Measurements from ENCODE around the gene TRIM8.

TRIM8 gene

DNA sequence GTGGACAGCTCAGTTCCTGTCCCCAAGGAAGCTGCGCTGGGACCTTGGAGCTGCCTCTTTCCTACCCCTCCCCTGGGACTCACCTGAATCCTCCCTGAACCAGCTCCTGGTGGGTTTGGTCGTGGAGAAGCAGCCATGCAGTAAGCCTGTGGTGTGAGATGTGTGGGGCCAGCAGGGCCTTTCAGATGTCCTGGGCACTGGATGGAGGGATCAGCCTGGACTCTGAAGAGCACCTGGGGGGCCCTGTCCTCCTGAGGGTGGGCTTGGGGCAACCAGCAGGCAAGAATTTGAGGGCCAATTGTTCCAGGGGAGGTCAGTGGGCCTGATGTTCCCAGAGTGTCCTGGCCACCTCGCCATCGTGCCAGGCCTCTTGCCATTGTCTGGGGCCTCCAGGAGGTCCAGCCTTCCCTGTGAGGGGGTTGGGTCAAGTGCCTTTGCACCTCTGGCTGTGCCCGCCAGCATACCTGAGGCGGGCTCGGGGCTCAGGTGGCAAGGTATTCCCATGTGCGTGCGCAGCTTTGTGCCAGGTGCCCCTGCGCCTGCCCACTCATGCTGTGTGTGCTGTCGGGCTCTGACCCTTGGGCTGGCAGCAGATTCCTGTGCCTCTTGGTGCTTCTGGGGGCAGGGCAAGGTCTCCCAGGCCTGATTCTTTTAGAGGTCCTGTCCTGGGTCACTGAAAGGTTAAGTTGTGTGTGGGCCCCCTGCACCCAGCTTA is 7.3 kb downstream of the TRIM8 start:
- no peak for DNase-seq (ENCODE audit: insufficient read length, low spot score)
- TF ChIP-seq, protein P1, sequence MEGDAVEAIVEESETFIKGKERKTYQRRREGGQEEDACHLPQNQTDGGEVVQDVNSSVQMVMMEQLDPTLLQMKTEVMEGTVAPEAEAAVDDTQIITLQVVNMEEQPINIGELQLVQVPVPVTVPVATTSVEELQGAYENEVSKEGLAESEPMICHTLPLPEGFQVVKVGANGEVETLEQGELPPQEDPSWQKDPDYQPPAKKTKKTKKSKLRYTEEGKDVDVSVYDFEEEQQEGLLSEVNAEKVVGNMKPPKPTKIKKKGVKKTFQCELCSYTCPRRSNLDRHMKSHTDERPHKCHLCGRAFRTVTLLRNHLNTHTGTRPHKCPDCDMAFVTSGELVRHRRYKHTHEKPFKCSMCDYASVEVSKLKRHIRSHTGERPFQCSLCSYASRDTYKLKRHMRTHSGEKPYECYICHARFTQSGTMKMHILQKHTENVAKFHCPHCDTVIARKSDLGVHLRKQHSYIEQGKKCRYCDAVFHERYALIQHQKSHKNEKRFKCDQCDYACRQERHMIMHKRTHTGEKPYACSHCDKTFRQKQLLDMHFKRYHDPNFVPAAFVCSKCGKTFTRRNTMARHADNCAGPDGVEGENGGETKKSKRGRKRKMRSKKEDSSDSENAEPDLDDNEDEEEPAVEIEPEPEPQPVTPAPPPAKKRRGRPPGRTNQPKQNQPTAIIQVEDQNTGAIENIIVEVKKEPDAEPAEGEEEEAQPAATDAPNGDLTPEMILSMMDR (IDR thresholded peaks at IDR 0.05; ENCODE audit: insufficient read depth, missing control alignments), result no peak
- FAIRE-seq, result no peak

DNA sequence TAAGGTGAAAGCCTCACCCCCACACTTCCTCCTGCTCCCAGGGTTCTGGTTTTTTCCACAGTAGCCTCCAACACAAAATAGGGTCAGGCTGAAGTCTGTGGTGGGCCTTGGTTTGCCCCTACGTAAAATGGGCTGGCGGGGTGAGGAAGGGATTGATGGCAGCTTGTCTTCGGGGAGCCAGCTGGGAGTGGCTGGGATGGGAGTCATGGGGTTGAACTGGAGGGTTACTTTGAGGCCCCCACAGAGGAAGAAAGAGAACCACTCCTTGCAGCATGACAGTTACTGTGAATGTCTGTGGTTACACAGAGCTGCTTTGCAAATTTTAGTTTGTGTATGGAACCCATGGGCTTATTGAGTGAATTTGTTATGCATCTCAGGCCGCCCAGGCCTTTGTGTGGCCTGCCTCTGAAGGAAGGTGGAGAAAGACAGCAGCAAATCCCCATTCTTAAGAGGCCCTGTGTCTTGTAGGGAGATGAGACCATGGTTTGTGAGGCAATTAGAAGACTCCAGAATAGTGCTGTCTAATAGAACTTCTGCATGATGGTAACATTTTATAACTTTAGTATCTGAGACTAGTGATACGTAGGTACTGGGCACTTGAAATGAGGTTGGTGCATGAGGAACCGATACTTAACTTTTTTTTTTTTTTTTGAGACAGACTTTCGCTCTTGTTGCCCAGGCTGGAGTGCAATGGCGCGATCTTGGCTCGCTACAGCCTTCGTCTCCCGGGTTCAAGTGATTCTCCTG is 8.1 kb downstream of the TRIM8 start:
- FAIRE-seq, result no peak
- TF ChIP-seq, protein P1 (IDR thresholded peaks at IDR 0.05; ENCODE audit: insufficient read depth, missing control alignments), result no peak
- no peak for DNase-seq (ENCODE audit: insufficient read length, low spot score)

DNA sequence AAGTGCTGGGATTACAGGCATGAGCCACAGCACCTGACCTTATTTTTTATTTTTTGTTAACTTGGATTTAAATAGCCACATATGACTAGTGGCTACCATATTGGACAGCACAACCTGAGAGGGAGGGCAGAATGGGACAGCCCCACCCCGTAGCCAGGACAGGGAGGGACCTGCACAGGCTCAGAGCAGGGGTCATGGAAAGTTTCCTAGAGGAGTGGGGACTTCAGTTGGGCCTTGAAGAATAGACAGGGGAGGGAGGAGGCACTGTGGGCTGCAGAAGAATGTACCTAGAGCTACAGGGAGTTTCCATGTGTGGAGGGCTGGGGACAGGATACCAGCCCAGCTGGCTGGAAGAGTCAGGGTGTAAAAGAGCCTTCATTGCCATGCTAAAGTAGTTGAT is 8.8 kb downstream of the TRIM8 start:
- DNase-seq (ENCODE audit: insufficient read length, low spot score) (no peak), FAIRE-seq (no peak)
- TF ChIP-seq, protein P1 (IDR thresholded peaks at IDR 0.05; ENCODE audit: insufficient read depth, missing control alignments), result no peak

DNA sequence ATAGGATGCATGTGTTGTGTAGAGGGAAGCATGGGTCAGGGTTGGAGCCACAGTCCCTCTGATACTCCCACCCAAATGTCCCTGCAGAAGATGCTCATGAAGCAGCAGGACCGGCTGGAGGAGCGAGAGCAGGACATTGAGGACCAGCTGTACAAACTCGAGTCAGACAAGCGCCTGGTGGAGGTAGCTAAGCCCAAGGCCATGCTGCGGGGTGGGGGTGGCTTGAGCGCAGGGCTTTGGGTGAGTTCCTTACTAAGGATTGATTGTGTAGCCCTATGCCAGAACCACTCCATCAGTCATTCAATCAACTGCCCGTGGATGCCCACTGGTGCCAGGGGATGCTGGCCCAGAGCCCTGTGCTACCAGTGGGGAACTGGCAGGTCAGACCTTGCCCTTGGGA is 10.3 kb downstream of the TRIM8 start:
- DNase-seq (ENCODE audit: insufficient read length, low spot score) (no peak), FAIRE-seq (no peak)
- TF ChIP-seq, protein P1 (IDR thresholded peaks at IDR 0.05; ENCODE audit: insufficient read depth, missing control alignments), result no peak

DNA sequence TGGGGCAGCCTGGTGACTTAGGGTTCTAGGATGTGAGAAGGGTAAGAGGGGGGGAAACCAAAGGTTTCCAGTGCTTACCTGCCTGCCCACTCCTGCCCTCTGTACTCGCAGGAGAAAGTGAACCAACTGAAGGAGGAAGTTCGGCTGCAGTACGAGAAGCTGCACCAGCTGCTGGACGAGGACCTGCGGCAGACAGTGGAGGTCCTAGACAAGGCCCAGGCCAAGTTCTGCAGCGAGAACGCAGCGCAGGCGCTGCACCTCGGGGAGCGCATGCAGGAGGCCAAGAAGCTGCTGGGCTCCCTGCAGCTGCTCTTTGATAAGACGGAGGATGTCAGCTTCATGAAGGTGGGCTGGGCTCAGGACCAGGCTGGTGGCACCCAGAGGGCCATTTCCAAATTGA is 10.7 kb downstream of the TRIM8 start:
- no peak for DNase-seq (ENCODE audit: insufficient read length, low spot score)
- FAIRE-seq, result no peak
- TF ChIP-seq, protein P1 (IDR thresholded peaks at IDR 0.05; ENCODE audit: insufficient read depth, missing control alignments), result no peak

DNA sequence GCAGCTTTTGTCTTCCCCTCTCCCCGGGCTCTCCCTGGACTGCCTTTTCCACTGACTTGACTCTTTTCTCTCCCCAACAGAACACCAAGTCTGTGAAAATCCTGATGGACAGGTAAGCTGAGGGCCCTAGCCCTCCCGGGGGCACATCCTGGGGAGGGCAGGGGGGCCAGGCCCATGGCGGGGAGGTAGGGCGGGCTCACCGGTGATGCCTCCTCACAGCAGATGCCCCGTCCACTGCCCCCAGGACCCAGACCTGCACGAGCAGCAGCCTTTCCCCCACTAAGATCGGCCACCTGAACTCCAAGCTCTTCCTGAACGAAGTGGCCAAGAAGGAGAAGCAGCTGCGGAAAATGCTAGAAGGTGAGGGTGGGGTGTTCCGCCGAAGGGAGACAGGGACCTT is 11.7 kb downstream of the TRIM8 start:
- FAIRE-seq, result no peak
- DNase-seq (ENCODE audit: insufficient read length, low spot score), result no peak
- TF ChIP-seq, protein P1 (IDR thresholded peaks at IDR 0.05; ENCODE audit: insufficient read depth, missing control alignments), result no peak
